HepG2 (cell line): ENCODE measurements around the gene TOM1L2. TPM values are rescaled to one million over a fixed set of nuclear protein-coding genes. Genes with fewer than 3 reads are reported as not detected.
A peak's percentile ranks its signal among the peaks of the same experiment; 100 is the strongest.

Experiments used
- ATAC-seq: fragments of 200-7000 bp; cut with Tn5 transposase; 3 replicates; pipeline ENCODE4 v1.9.1; 2020; ENCODE audit warnings: mild to moderate bottlenecking, moderate library complexity
- BruUV-seq: library from RNA; stranded (reverse); fragments of 400-500 nt; replicated peaks from 2 replicates; lab custom pipeline; 2021; lab: Mats Ljungman, UMichigan
- CTCF ChIA-PET: fragments of 300-600 bp; formaldehyde crosslinking; extraction: SDS; loops from one replicate; lab custom pipeline; 2021; ENCODE audit warnings: low total read pairs, inconsistent platforms, low intra/inter-chr PET ratio; lab: Yijun Ruan, JAX
- POLR2A ChIA-PET: fragments of 350-600 bp; sonication (Branson Sonifier 250); formaldehyde crosslinking; loops from one replicate; lab custom pipeline; 2020; ENCODE audit warnings: antibody characterized with exemption, inconsistent platforms; lab: Yijun Ruan, JAX
- DNase-seq: peaks from one replicate; pipeline ENCODE4 v3.0.0-alpha.2; 2015; ENCODE audit warnings: low spot score
- FAIRE-seq: peaks from 3 replicates; lab custom pipeline; 2011; peaks lifted over from hg19 to GRCh38; lab: Jason Lieb, UNC
- H2AFZ ChIP-seq: one replicate; pipeline ENCODE4 v1.6.1; 2011; ENCODE audit warnings: low read length, inconsistent platforms
- H3K27ac ChIP-seq: fragments of 300-600 bp; 3 replicates; pipeline ENCODE4 v1.8.0; 2011; ENCODE audit warnings: mixed run types, mild to moderate bottlenecking, mixed read lengths, low read length, inconsistent platforms; ENCODE audit not compliant: insufficient read depth; ENCODE audit errors: extremely low read length
- H3K27me3 ChIP-seq, 2 experiments: fragments of 200-600 bp in 1 of 2; 2 replicates in 1 of 2; 3 replicates in 1 of 2; pipeline versions ENCODE4 v1.6.0 to v1.8.0; 2011; ENCODE audit warnings: low read length in 2 of 2, mild to moderate bottlenecking in 2 of 2, moderate library complexity in 2 of 2, inconsistent platforms in 1 of 2; ENCODE audit not compliant: insufficient read depth in 2 of 2, control insufficient read depth in 1 of 2
- H3K36me3 ChIP-seq, 2 experiments: fragments of 200-600 bp in 1 of 2; replicated peaks in 1 of 2; 2 replicates in 1 of 2; 3 replicates in 1 of 2; pipeline versions ENCODE4 v1.5.1 to v1.8.0; 2011; ENCODE audit warnings: low read length in 2 of 2, inconsistent platforms in 1 of 2; ENCODE audit not compliant: insufficient read depth in 2 of 2, control insufficient read depth in 1 of 2
- H3K4me1 ChIP-seq: 2 replicates; pipeline ENCODE4 v1.5.1; 2012; ENCODE audit warnings: low read length, inconsistent platforms; ENCODE audit not compliant: insufficient read depth
- H3K4me2 ChIP-seq: 2 replicates; pipeline ENCODE4 v1.6.0; 2011; ENCODE audit warnings: low read depth, low read length, inconsistent platforms
- H3K4me3 ChIP-seq, 3 experiments: fragments of 200-600 bp in 1 of 3; sonication (generic), shearing (Covaris generic) in 1 of 3; replicated peaks in 1 of 3; 2 replicates each; pipeline ENCODE4 v1.5.1; 2011 to 2016; ENCODE audit warnings: low read length in 3 of 3, inconsistent platforms in 2 of 3, low read depth in 2 of 3, mild to moderate bottlenecking in 2 of 3, control low read depth in 1 of 3, mixed read lengths in 1 of 3; ENCODE audit not compliant: insufficient read depth in 1 of 3
- H3K79me2 ChIP-seq: one replicate; pipeline ENCODE4 v1.6.1; 2011; ENCODE audit warnings: low read length, inconsistent platforms; ENCODE audit not compliant: insufficient read depth
- H3K9ac ChIP-seq: 2 replicates; pipeline ENCODE4 v1.6.0; 2011; ENCODE audit warnings: mild to moderate bottlenecking, low read depth, low read length, inconsistent platforms; ENCODE audit not compliant: insufficient read depth
- H3K9me3 ChIP-seq: 2 replicates; pipeline ENCODE4 v1.5.1; 2012; ENCODE audit warnings: mild to moderate bottlenecking, low read length
- H4K20me1 ChIP-seq: 2 replicates; pipeline ENCODE4 v1.6.0; 2011; ENCODE audit warnings: inconsistent platforms, mild to moderate bottlenecking, low read length, moderate library complexity; ENCODE audit not compliant: insufficient read depth
- AGO2 ChIP-seq: fragments of 200-400 bp; formaldehyde crosslinking; optimal IDR thresholded peaks from 2 replicates; pipeline ENCODE3; 2017; ENCODE audit warnings: mild to moderate bottlenecking, low read depth, low read length, moderate library complexity
- FIP1L1 ChIP-seq: fragments of 200-400 bp; formaldehyde crosslinking; IDR thresholded peaks from 2 replicates; pipeline ENCODE4 v1.6.1; 2018; ENCODE audit warnings: low read depth, mild to moderate bottlenecking, low read length, moderate library complexity, borderline replicate concordance; ENCODE audit not compliant: insufficient read depth
- FOXO4 ChIP-seq: sonication (generic); formaldehyde crosslinking; conservative IDR thresholded peaks from 2 replicates; pipeline ENCODE4 v1.8.1; 2023; ENCODE audit warnings: missing genetic modification reagents
- GRHL1 ChIP-seq: sonication (generic); formaldehyde crosslinking; conservative IDR thresholded peaks from 2 replicates; pipeline ENCODE4 v1.8.0; 2022; ENCODE audit warnings: missing genetic modification reagents
- IKZF1 ChIP-seq: fragments of 450-650 bp; IDR thresholded peaks from 2 replicates; pipeline ENCODE4 v1.7.1; 2016
- KMT2B ChIP-seq: IDR thresholded peaks from 2 replicates; pipeline ENCODE4 v1.6.1; 2016; ENCODE audit warnings: missing genetic modification reagents, missing compliant biosample characterization
- MIXL1 ChIP-seq: IDR thresholded peaks from 2 replicates; pipeline ENCODE4 v1.6.1; 2016
- MXD3 ChIP-seq: IDR thresholded peaks from 2 replicates; pipeline ENCODE4 v1.6.1; 2016; ENCODE audit warnings: mild to moderate bottlenecking, missing biosample characterization, missing genetic modification reagents
- SOX13 ChIP-seq, 3 experiments: fragments of 450-650 bp in 1 of 3; sonication (generic) in 1 of 3; formaldehyde crosslinking in 1 of 3; IDR thresholded peaks in 2 of 3; conservative IDR thresholded peaks in 1 of 3; 2 replicates each; pipeline versions ENCODE4 v1.5.0 to v1.6.1; 2016 to 2020; ENCODE audit warnings: antibody characterized with exemption in 1 of 3, mild to moderate bottlenecking in 1 of 3, missing compliant biosample characterization in 1 of 3, missing genetic modification reagents in 1 of 3, moderate library complexity in 1 of 3
- TP53 ChIP-seq: sonication (generic); formaldehyde crosslinking; conservative IDR thresholded peaks from 2 replicates; pipeline ENCODE4 v1.4.0; 2020; ENCODE audit warnings: missing genetic modification reagents
- U2AF1 ChIP-seq: fragments of 200-400 bp; formaldehyde crosslinking; optimal IDR thresholded peaks from 2 replicates; pipeline ENCODE3; 2017; ENCODE audit warnings: mild to moderate bottlenecking, low read depth, low read length
- ZBTB4 ChIP-seq: sonication (generic); formaldehyde crosslinking; IDR thresholded peaks from 2 replicates; pipeline ENCODE4 v1.4.0; 2020; ENCODE audit warnings: missing genetic modification reagents, mild to moderate bottlenecking, borderline replicate concordance
- ZFAT ChIP-seq: sonication (generic); formaldehyde crosslinking; conservative IDR thresholded peaks from 2 replicates; pipeline ENCODE4 v1.8.1; 2023; ENCODE audit warnings: missing genetic modification reagents, inconsistent platforms
- ZNF670 ChIP-seq: sonication (generic); formaldehyde crosslinking; IDR thresholded peaks from 2 replicates; pipeline ENCODE4 v1.8.0; 2022; ENCODE audit warnings: mild to moderate bottlenecking, missing genetic modification reagents, borderline replicate concordance
- WGBS: methylation state at CpG from one replicate; pipeline ENCODE4 v1.1.6; 2017; ENCODE audit warnings: low lambda C conversion rate; 5-methylcytosine and 5-hydroxymethylcytosine counted together
- in situ Hi-C: cut with HindIII; loops from 2 replicates; pipeline ENCODE4 v1.10.0; 2017; ENCODE audit warnings: low pct_unique_long_range_greater_than_20kb; ENCODE audit not compliant: extremely low pct_ligation_motif_present
- intact Hi-C: fragments of 100-400 bp; cut with micrococcal nuclease; formaldehyde crosslinking; loops from one replicate; pipeline ENCODE4 v1.10.0; 2022; ENCODE audit not compliant: unreplicated experiment
- polyA plus RNA-seq, 8 experiments: library from polyadenylated mRNA; depleted of rRNA in 3 of 8; stranded (reverse) in 7 of 8; unstranded in 1 of 8; fragments of >200 nt; fragmentation: Illumina TruSeq in 4 of 8; extraction: Trizol in 4 of 8; gene quantifications; 2 replicates each; pipeline versions ENCODE4 v1.2.1 to v1.2.3, GENCODE V29; 2011 to 2016; ENCODE audit warnings: low read depth in 4 of 8, missing spikeins in 1 of 8, mixed read lengths in 1 of 8; ENCODE audit not compliant: insufficient read depth in 1 of 8
- total RNA-seq, 5 experiments: library from RNA; depleted of rRNA; stranded (reverse); fragments of >200 nt; fragmentation: Illumina TruSeq; extraction: Trizol; gene quantifications; 2 replicates each; pipeline ENCODE4 v1.2.3, GENCODE V29; 2016; ENCODE audit warnings: low read depth in 1 of 5

Gene TOM1L2
- total and polyA plus RNA-seq, 2 of the 13 experiments (the other 11 are each of a cell fraction or from before 2014, with no cell fraction given), result 4.7 to 7.4 TPM

- TF ChIP-seq ZFAT, result no peak
- TF ChIP-seq GRHL1 (CRISPR knock-in tag), result no peak
- no peak for TF ChIP-seq FIP1L1
- TF ChIP-seq TP53 (CRISPR knock-in tag), result no peak
- no peak for TF ChIP-seq MXD3 (CRISPR knock-in tag)
- TF ChIP-seq ZNF670 (CRISPR knock-in tag), result no peak
- no peak for TF ChIP-seq FOXO4 (CRISPR knock-in tag)
- TF ChIP-seq IKZF1, result no peak
- TF ChIP-seq, all 625 proteins: peak for 0
Measured at GRCh38 chr17:17798573-17799255, 173.5 kb downstream of the TOM1L2 start (continued).

- no peak for DNase-seq
- Histone ChIP-seq H3K27me3 (no peaks in the 10 kb centered on the region), H3K4me2 (no peak overlapping the region), H3K9ac (no peak overlapping the region), H4K20me1 (no peaks in the 10 kb centered on the region), H3K36me3 (peaks cover 26 to 46% of the 10 kb centered on the region in 2 experiments; a peak in 4 of 5 replicates), H3K9me3 (no peaks in the 10 kb centered on the region), H3K4me3 (no peak overlapping the region), H3K27ac (no peak overlapping the region), H2AFZ (no peak overlapping the region), H3K79me2 (no peaks in the 10 kb centered on the region), H3K4me1 (no peaks in the 10 kb centered on the region)
- no TSS peak for BruUV-seq
- ChIA-PET POLR2A (no interaction called here), CTCF (no interaction called here)
- no peak for FAIRE-seq
- ATAC-seq, result no peak
- no peak for TF ChIP-seq MIXL1
- no peak for TF ChIP-seq U2AF1
- TF ChIP-seq ZBTB4 (CRISPR knock-in tag), result no peak
- TF ChIP-seq AGO2, result peak; percentile 49
- no peak for TF ChIP-seq SOX13 (IDR thresholded peaks at IDR 0.05)
- TF ChIP-seq SOX13 (CRISPR knock-in tag; conservative IDR thresholded peaks at IDR 0.05 in 1 of 2, IDR thresholded peaks at IDR 0.05 in 1 of 2), result no peak
- TF ChIP-seq KMT2B (CRISPR knock-in tag), result no peak
- in situ Hi-C loops, result no loop called here
- intact Hi-C loops, result no loop called here
- WGBS, result 98% methylated on average over 16 of the region's 25 CpGs
Measured at GRCh38 chr17:17798010-17798556, 174.1 kb downstream of the TOM1L2 start.
